AG10803 (cell line): ENCODE results near the gene GLDN.

Experiments
- DNase-seq: peaks from one replicate; pipeline ENCODE4 v3.0.0; 2010; ENCODE audit warnings: low read depth
- H3K4me3 ChIP-seq: 2 replicates; pipeline ENCODE4 v1.5.1; 2011; ENCODE audit warnings: mild to moderate bottlenecking, low read length, control low read depth
- TF ChIP-seq, protein P1 (sequence below): conservative IDR thresholded peaks from 2 replicates; pipeline ENCODE4 v1.5.1; 2011; ENCODE audit warnings: mild to moderate bottlenecking, low read length, control low read depth, inconsistent platforms

GLDN gene

DNA sequence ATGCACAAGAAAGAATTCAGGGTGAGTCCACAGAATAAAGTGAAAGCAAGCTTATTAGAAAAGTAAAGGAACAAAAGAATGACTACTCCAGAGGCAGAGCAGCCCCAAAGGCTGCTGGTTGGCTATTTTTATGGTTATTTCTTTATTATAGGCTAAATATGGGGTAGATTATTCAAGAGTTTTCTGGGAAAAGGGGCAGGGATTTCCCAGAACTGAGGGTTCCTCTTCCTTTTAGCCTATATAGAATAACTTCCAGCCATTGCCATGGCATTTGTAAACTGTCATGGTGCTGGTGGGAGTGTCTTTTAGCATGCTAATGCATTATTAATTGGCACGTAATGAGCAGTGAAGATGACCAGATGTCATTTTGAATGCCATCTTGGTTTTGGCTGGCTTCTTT is 13.6 kb downstream of the GLDN start:
- H3K4me3 ChIP-seq, result no peak overlapping the region
- TF ChIP-seq, protein P1, sequence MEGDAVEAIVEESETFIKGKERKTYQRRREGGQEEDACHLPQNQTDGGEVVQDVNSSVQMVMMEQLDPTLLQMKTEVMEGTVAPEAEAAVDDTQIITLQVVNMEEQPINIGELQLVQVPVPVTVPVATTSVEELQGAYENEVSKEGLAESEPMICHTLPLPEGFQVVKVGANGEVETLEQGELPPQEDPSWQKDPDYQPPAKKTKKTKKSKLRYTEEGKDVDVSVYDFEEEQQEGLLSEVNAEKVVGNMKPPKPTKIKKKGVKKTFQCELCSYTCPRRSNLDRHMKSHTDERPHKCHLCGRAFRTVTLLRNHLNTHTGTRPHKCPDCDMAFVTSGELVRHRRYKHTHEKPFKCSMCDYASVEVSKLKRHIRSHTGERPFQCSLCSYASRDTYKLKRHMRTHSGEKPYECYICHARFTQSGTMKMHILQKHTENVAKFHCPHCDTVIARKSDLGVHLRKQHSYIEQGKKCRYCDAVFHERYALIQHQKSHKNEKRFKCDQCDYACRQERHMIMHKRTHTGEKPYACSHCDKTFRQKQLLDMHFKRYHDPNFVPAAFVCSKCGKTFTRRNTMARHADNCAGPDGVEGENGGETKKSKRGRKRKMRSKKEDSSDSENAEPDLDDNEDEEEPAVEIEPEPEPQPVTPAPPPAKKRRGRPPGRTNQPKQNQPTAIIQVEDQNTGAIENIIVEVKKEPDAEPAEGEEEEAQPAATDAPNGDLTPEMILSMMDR, result no peak
- DNase-seq, result no peak

DNA sequence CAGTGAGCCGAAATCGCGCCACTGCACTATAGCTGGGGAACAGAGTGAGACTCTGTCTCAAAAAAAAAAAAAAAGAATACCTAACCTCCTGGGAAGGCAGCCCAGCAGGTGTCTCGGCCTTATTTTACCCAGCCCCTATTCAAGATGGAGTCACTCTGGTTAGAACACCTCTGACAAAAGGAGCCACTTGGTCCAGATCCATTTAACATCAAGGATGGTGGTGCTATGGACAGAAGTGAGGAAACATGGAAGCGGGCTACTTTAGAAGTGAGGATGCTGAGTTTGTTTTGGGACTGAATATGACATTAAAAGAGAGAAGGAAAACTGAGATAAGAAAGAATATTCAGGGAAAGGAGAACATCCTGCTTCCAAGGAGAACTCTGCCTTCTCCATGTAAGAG is 14.7 kb downstream of the GLDN start:
- TF ChIP-seq, protein P1, result no peak
- no peak for DNase-seq
- no peak overlapping the region for H3K4me3 ChIP-seq

DNA sequence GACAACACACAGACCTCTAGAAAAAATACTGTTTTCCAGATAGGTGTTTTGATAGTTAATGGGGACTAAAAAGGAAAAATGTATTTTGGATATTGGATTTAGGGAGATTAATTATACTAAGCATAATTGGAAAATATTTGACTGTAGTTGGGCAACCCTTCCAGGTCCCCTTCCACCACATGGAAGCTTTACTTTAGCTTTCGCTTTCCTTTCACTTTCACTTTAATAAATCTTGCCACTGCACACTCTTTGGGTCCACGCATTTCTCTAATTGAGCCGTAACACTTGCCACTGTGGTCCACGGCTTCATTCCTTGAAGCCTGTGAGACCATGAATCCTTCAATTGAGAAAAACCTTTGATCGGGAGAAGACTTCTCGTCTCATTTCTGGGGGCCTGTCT is 15.5 kb downstream of the GLDN start:
- DNase-seq, result no peak
- no peak overlapping the region for H3K4me3 ChIP-seq
- TF ChIP-seq, protein P1, result no peak

DNA sequence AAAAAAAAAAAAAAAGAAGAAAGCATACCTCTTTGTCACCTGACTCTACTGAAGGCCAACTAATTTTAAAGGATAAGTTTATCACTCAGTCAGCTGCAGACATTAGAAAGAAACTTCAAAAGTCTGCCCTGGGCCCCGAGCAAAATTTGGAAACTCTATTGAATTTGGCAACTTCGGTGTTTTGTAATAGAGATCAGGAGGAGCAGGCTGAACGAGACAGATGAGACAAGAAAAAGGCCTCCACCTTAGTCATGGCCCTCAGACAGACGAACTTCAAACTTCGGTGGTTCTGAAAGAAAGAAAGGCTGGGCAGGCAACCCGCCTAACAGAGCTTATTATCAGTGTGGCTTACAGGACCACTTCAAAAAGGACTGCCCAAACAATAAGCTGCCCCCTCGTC is 18.5 kb downstream of the GLDN start:
- no peak for DNase-seq
- TF ChIP-seq, protein P1, result no peak
- no peak overlapping the region for H3K4me3 ChIP-seq

- no peak overlapping the region for H3K4me3 ChIP-seq
- TF ChIP-seq, protein P1, result no peak
These were observed 21.9 kb downstream of the GLDN start for GRCh38 chr15:51363383-51363782.

GRCh38 chr15:51365417-51365816 is 24.0 kb downstream of the GLDN start:
- TF ChIP-seq, protein P1, result no peak
- no peak for DNase-seq
- H3K4me3 ChIP-seq, result no peak overlapping the region

More at GRCh38 chr15:51363383-51363782, 21.9 kb downstream of the GLDN start:
- no peak for DNase-seq

DNA sequence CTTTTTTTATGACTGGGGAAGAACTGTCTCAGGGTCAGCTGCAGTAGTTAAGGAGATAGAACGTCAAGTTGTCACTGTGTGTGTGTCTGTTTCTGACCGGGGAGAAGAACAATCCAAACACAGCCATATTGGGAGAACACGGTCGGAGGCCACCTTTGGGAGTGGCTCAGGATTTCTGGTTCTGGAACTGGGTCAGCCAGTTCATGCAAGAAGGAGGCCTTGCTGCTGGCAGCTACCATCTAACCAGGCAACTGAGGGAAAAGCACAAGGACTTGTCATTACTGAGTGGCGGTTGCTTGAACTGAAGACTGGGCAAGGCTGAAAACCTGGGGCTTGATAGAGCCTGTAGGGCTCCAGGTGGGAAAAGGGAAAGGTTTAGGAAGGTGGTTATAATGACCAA is 24.6 kb downstream of the GLDN start:
- H3K4me3 ChIP-seq, result no peak overlapping the region
- TF ChIP-seq, protein P1, result no peak
- no peak for DNase-seq
